DOHH2 (cell line): ENCODE results near the gene MGAT3.
A peak's percentile ranks its signal among the peaks of the same experiment; 100 is the strongest.

Experiments
- H3F3A ChIP-seq: fragments of 200-600 bp; sonication (generic), shearing (Covaris generic); 2 replicates; pipeline ENCODE4 v1.6.0; 2016; ENCODE audit warnings: antibody characterized with exemption, mild to moderate bottlenecking; ENCODE audit not compliant: control insufficient read depth, insufficient read depth
- H3K27ac ChIP-seq: fragments of 200-600 bp; sonication (generic); 2 replicates; pipeline ENCODE4 v1.5.1; 2014; ENCODE audit warnings: low read depth, mild to moderate bottlenecking, low read length, moderate library complexity
- H3K27me3 ChIP-seq: fragments of 200-600 bp; sonication (generic); 2 replicates; pipeline ENCODE4 v1.6.1; 2014; ENCODE audit warnings: mild to moderate bottlenecking, low read length, mixed read lengths; ENCODE audit not compliant: control insufficient read depth
- H3K36me3 ChIP-seq: fragments of 200-600 bp; sonication (generic); 2 replicates; pipeline ENCODE4 v1.6.1; 2014; ENCODE audit warnings: mild to moderate bottlenecking, low read length, moderate library complexity, mixed read lengths; ENCODE audit not compliant: control insufficient read depth
- H3K4me1 ChIP-seq: fragments of 200-600 bp; sonication (generic); 2 replicates; pipeline ENCODE4 v1.6.1; 2014; ENCODE audit warnings: mild to moderate bottlenecking, low read length, mixed read lengths; ENCODE audit not compliant: control insufficient read depth
- H3K4me2 ChIP-seq: fragments of 200-600 bp; sonication (generic); 2 replicates; pipeline ENCODE4 v1.6.0; 2014; ENCODE audit warnings: mild to moderate bottlenecking, low read length, moderate library complexity
- H3K4me3 ChIP-seq: fragments of 200-600 bp; sonication (generic); 2 replicates; pipeline ENCODE4 v1.5.1; 2014; ENCODE audit warnings: mild to moderate bottlenecking, low read length, mixed read lengths
- H3K79me2 ChIP-seq: fragments of 200-600 bp; sonication (generic); 2 replicates; pipeline ENCODE4 v1.6.1; 2014; ENCODE audit warnings: mild to moderate bottlenecking, low read length, mixed read lengths; ENCODE audit not compliant: control insufficient read depth
- H3K9me2 ChIP-seq: fragments of 200-600 bp; sonication (generic); replicated peaks from 2 replicates; pipeline ENCODE4 v1.6.1; 2014; ENCODE audit warnings: mild to moderate bottlenecking, low read length, mixed read lengths; ENCODE audit not compliant: control insufficient read depth
- H3K9me3 ChIP-seq: fragments of 200-600 bp; sonication (generic); 2 replicates; pipeline ENCODE4 v1.6.1; 2014; ENCODE audit warnings: antibody characterized with exemption, low read length, mixed read lengths; ENCODE audit not compliant: control insufficient read depth, insufficient read depth
- H4K20me1 ChIP-seq: fragments of 200-600 bp; sonication (generic); 2 replicates; pipeline ENCODE4 v1.6.0; 2014; ENCODE audit warnings: low read depth, mild to moderate bottlenecking, antibody characterized with exemption, low read length, moderate library complexity; ENCODE audit not compliant: control insufficient read depth, insufficient read depth
- EZH2phosphoT487 ChIP-seq: fragments of 200-600 bp; sonication (generic); IDR thresholded peaks from 2 replicates; pipeline ENCODE4 v1.6.1; 2017; ENCODE audit warnings: borderline replicate concordance, mild to moderate bottlenecking, antibody characterized with exemption, low read length, moderate library complexity, mixed read lengths
- TF ChIP-seq, protein P1 (sequence below): fragments of 200-600 bp; sonication (generic); IDR thresholded peaks from one replicate; pipeline ENCODE4 v1.5.1; 2014; ENCODE audit warnings: antibody characterized with exemption, mild to moderate bottlenecking, low read depth, low read length; ENCODE audit not compliant: poor library complexity, severe bottlenecking

Gene MGAT3

GRCh38 chr22:39518144-39518786 lies 61.5 kb downstream of the MGAT3 start:
- Histone ChIP-seq H4K20me1 (peaks cover 21% of the 10 kb centered on the region), H3K4me2 (peak overlapping the region; percentile 98), H3K27me3 (no peaks in the 10 kb centered on the region), H3K79me2 (peaks cover 93% of the 10 kb centered on the region), H3K36me3 (peaks cover 94% of the 10 kb centered on the region), H3K9me3 (no peaks in the 10 kb centered on the region), H3K4me1 (peaks cover 57% of the 10 kb centered on the region), H3K27ac (peak overlapping the region; percentile 88), H3F3A (peaks cover 56% of the 10 kb centered on the region), H3K9me2 (no peaks in the 10 kb centered on the region), H3K4me3 (peak overlapping the region; percentile 86)
- TF ChIP-seq EZH2phosphoT487 = no peak
- TF ChIP-seq, protein P1, sequence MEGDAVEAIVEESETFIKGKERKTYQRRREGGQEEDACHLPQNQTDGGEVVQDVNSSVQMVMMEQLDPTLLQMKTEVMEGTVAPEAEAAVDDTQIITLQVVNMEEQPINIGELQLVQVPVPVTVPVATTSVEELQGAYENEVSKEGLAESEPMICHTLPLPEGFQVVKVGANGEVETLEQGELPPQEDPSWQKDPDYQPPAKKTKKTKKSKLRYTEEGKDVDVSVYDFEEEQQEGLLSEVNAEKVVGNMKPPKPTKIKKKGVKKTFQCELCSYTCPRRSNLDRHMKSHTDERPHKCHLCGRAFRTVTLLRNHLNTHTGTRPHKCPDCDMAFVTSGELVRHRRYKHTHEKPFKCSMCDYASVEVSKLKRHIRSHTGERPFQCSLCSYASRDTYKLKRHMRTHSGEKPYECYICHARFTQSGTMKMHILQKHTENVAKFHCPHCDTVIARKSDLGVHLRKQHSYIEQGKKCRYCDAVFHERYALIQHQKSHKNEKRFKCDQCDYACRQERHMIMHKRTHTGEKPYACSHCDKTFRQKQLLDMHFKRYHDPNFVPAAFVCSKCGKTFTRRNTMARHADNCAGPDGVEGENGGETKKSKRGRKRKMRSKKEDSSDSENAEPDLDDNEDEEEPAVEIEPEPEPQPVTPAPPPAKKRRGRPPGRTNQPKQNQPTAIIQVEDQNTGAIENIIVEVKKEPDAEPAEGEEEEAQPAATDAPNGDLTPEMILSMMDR = no peak

DNA sequence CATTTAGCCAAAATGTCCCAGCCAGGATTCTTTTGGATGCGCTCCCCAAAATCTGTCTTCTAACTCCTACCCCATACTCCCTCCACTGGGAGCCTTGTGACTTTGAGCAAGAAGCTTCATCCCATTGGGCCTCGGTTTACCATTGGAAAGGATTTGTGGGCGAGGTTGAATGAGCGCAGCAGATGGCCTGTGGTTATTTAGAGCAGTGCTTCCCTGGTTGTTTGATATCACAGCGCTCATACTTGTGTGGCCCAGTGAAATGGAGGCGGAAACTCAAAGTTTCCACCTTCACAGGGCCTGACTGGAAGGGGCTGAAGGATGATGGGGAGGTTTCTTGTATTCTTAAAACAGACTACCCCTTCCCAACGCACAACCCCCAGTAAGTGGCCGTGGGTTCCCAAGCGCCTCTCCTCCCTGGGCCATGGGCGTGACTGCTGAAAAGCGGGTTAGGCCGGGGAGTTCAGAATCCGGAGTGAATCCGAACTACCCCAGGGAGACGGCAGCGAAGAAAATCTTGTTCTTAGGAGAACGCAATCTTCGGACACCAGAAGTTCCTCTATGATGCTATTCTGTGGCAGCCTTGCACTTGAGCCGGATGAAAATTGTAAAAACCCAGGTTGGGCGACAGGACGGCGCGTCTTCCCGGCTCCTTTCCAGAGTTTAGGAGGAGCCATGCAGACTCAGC lies 62.3 kb downstream of the MGAT3 start:
- no peak for TF ChIP-seq EZH2phosphoT487
- TF ChIP-seq, protein P1 = no peak
- Histone ChIP-seq H3K27me3 (no peaks in the 10 kb centered on the region), H3K27ac (peak overlapping the region; percentile 88), H3K79me2 (peaks cover 89% of the 10 kb centered on the region), H4K20me1 (peaks cover 21% of the 10 kb centered on the region), H3K9me2 (no peaks in the 10 kb centered on the region), H3K9me3 (no peaks in the 10 kb centered on the region), H3F3A (peaks cover 60% of the 10 kb centered on the region), H3K4me2 (peak overlapping the region; percentile 98), H3K4me1 (peaks cover 60% of the 10 kb centered on the region), H3K36me3 (peaks cover 93% of the 10 kb centered on the region), H3K4me3 (peak overlapping the region; percentile 86)

GRCh38 chr22:39519681-39520225 lies 62.9 kb downstream of the MGAT3 start:
- Histone ChIP-seq H3K36me3 (peaks cover 93% of the 10 kb centered on the region), H3K4me1 (peaks cover 61% of the 10 kb centered on the region), H3K27me3 (no peaks in the 10 kb centered on the region), H3F3A (peaks cover 64% of the 10 kb centered on the region), H3K4me3 (peak overlapping the region; percentile 86), H3K27ac (peak overlapping the region; percentile 88), H3K9me2 (no peaks in the 10 kb centered on the region), H4K20me1 (peaks cover 19% of the 10 kb centered on the region), H3K79me2 (peaks cover 88% of the 10 kb centered on the region), H3K4me2 (peak overlapping the region; percentile 98), H3K9me3 (no peaks in the 10 kb centered on the region)
- TF ChIP-seq, protein P1 = peak; percentile 59
- TF ChIP-seq EZH2phosphoT487 = no peak
